ACC112 (cell line): Measurements from ENCODE around the gene PITX3.

Experiments used
- H2AFZ ChIP-seq: fragments of 200-600 bp; sonication (generic); one replicate; pipeline ENCODE4 v1.6.0; 2017; ENCODE audit warnings: antibody characterized with exemption, low read length; ENCODE audit not compliant: unreplicated experiment
- H3K27ac ChIP-seq: fragments of 200-600 bp; sonication (generic); 2 replicates; pipeline ENCODE4 v1.5.1; 2014; ENCODE audit warnings: low read depth, mild to moderate bottlenecking, antibody characterized with exemption, low read length, moderate library complexity
- H3K27me3 ChIP-seq: fragments of 200-600 bp; sonication (generic); 2 replicates; pipeline ENCODE4 v1.6.1; 2014; ENCODE audit warnings: mild to moderate bottlenecking, antibody characterized with exemption, low read length, moderate library complexity, mixed read lengths; ENCODE audit not compliant: insufficient read depth
- H3K36me3 ChIP-seq: fragments of 200-600 bp; sonication (generic); 2 replicates; pipeline ENCODE4 v1.6.1; 2016; ENCODE audit warnings: mild to moderate bottlenecking, antibody characterized with exemption, low read length, moderate library complexity, mixed read lengths; ENCODE audit not compliant: insufficient read depth
- H3K4me1 ChIP-seq: fragments of 200-600 bp; sonication (generic); one replicate; pipeline ENCODE4 v1.6.1; 2016; ENCODE audit warnings: low read length, mixed read lengths; ENCODE audit not compliant: insufficient read depth, unreplicated experiment, control insufficient read depth
- H3K4me3 ChIP-seq: fragments of 200-600 bp; sonication (generic); 2 replicates; pipeline ENCODE4 v1.5.1; 2014; ENCODE audit warnings: mild to moderate bottlenecking, low read depth, low read length
- H3K79me2 ChIP-seq: fragments of 200-600 bp; sonication (generic); one replicate; pipeline ENCODE4 v1.6.0; 2016; ENCODE audit warnings: low read length; ENCODE audit not compliant: control insufficient read depth, unreplicated experiment, insufficient read depth

Gene PITX3

DNA sequence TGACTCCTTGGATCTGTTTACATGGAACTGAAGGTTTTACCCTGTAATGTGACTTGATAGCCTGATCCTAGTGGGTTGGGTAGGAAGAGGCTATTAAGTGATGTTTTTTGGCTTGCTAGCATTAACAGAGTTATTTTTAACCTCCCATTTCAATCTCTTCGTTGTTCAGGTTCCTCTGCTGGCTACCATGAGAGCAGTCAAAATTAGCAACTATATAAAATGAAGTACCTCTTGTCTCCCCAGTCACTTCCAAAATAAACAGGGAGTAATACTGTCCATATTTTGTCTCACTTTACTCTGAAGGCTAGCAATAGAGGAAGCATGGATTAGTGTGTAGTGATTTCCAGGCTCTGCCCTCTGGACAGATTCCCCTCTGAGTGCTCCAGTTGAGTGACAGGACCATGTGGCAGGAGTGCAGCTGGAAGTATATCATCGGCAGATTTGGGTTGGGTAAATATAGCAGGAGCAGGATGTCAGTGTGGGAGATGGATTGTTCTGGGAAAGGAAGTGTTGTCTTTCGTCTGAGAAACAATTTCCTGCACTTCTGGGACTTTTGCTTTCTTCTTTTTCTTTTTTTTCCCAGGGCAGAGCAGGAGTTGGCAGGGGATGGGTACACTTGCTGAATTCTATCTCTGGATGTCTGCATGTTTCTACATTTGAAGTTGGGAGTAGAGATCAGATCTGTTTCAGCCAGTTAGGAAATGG, 39.2 kb upstream of the PITX3 start:
- Histone ChIP-seq H3K27ac (peak overlapping the region; percentile 55), H3K4me1 (peaks cover 17% of the 10 kb centered on the region), H3K4me3 (peak overlapping the region; percentile 65), H3K79me2 (peaks cover 79% of the 10 kb centered on the region), H3K27me3 (no peaks in the 10 kb centered on the region), H3K36me3 (no peaks in the 10 kb centered on the region), H2AFZ (no peak overlapping the region)

DNA sequence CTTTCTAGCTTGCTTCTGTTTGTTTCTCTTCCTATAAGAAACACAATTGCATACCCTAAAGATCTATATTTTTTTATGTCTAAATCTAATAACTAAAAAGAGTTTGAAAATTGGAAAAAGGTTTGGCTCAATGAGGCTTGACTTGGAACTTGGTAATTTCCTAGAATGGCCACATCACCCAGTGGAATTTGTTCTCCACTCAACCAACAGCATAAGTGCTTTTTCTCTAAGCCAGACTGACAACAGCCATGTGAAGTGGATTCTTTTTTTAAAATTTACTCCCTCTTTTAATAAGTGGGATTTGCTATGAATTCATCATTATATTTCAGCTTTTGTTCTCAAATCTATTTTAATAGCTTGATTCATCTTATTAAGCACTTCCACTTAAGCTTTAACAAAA, 37.8 kb upstream of the PITX3 start:
- H3K27ac ChIP-seq: no peak overlapping the region
- no peaks in the 10 kb centered on the region for H3K27me3 ChIP-seq
- H3K4me3 ChIP-seq: no peak overlapping the region
- peaks cover 20% of the 10 kb centered on the region for H3K4me1 ChIP-seq
- no peak overlapping the region for H2AFZ ChIP-seq
- H3K79me2 ChIP-seq: peaks cover 78% of the 10 kb centered on the region
- no peaks in the 10 kb centered on the region for H3K36me3 ChIP-seq

DNA sequence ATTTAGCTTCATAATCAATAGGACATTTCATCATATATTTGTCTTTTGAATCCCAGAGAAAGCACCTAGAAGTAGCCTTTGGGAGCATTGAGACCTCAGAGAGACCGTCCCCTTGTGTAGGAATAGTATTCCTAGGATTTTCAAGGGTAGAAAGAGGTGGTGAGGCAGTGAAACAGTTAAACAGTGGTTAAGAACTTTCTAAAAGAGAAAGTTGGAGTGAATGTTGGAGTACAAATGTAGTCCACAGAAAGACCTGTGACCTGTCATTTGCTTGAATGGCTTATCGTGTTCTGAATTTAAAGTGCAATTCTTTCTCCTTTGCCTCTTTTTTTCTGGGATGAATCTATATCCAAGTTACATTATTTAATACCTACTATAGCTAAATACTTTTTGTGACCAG, 34.0 kb upstream of the PITX3 start:
- H3K4me1 ChIP-seq: peaks cover 24% of the 10 kb centered on the region
- peaks cover 82% of the 10 kb centered on the region for H3K79me2 ChIP-seq
- no peak overlapping the region for H3K27ac ChIP-seq
- H2AFZ ChIP-seq: no peak overlapping the region
- H3K4me3 ChIP-seq: no peak overlapping the region
- H3K27me3 ChIP-seq: no peaks in the 10 kb centered on the region
- no peaks in the 10 kb centered on the region for H3K36me3 ChIP-seq

DNA sequence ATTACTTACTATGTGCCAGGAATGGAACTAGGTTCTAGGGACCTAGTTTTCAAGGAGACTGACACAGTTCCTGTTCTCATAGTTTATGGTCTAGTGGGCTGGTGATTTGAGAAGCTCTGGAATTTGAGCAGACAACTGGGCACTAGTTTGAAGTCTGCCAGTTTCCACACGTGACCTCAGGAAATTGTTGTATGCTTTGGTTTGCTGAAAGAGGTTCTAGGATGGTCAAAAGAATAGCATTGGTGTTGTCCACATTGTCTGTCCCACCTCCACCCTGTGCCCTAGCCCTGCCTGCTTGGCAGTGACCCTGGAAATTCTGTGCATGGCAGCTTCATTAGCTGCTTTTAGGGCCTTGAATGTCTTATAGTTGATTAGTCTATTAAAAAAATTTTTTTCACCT, 32.8 kb upstream of the PITX3 start:
- H3K27ac ChIP-seq: no peak overlapping the region
- no peak overlapping the region for H3K4me3 ChIP-seq
- no peak overlapping the region for H2AFZ ChIP-seq
- no peaks in the 10 kb centered on the region for H3K27me3 ChIP-seq
- no peaks in the 10 kb centered on the region for H3K36me3 ChIP-seq
- peaks cover 76% of the 10 kb centered on the region for H3K79me2 ChIP-seq
- peaks cover 17% of the 10 kb centered on the region for H3K4me1 ChIP-seq

DNA sequence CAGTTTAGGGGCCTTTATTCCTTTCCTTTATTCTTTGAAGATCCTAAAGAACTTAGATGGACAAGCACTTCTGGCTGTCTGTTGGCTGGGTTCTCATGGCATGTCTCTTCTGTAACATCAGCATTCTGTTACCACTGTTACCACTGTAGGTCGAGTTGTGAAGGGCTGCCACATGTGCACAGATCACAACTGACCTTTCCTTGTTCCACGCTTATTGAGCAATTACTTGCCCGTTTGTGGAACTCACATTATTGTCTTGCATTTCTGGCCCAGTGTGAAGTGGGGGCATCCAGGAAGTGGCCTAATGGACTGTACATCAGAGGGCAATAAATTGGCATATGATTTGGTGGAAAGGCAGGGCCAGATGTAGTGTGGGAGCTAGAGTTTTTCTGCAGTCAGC, 27.7 kb upstream of the PITX3 start:
- H2AFZ ChIP-seq: no peak overlapping the region
- no peaks in the 10 kb centered on the region for H3K27me3 ChIP-seq
- H3K36me3 ChIP-seq: no peaks in the 10 kb centered on the region
- H3K4me1 ChIP-seq: peaks cover 43% of the 10 kb centered on the region
- H3K4me3 ChIP-seq: no peak overlapping the region
- peaks cover 71% of the 10 kb centered on the region for H3K79me2 ChIP-seq
- peak overlapping the region; percentile 62 for H3K27ac ChIP-seq

DNA sequence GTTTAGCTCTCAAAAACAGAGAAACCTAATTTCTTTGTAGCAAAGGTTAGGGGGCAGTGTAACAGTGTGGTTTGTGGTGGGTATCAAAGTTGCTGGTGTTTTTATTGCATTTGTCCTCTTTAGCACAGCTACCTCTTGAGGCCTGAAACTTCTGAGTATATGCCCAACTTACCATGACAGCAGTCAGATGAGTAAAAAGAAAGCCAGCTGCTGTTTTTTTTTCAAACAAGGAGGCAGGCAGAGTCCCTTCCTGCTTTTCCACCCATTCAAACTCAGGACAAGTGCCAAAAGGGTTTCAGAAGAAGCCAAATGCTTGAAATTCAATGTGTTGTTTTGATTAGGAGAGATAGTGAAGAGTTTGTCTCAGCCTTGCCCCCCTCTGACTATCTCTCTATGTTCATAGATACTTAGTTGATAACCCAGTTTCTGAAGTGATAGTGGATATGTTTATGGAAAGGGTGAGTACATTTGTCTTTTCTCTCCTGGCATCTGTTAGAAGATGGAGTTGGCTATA, 27.1 kb upstream of the PITX3 start:
- Histone ChIP-seq H3K36me3 (no peaks in the 10 kb centered on the region), H3K79me2 (peaks cover 71% of the 10 kb centered on the region), H3K27ac (peak overlapping the region; percentile 62), H2AFZ (no peak overlapping the region), H3K4me3 (peak overlapping the region; percentile 32), H3K27me3 (no peaks in the 10 kb centered on the region), H3K4me1 (peaks cover 38% of the 10 kb centered on the region)

DNA sequence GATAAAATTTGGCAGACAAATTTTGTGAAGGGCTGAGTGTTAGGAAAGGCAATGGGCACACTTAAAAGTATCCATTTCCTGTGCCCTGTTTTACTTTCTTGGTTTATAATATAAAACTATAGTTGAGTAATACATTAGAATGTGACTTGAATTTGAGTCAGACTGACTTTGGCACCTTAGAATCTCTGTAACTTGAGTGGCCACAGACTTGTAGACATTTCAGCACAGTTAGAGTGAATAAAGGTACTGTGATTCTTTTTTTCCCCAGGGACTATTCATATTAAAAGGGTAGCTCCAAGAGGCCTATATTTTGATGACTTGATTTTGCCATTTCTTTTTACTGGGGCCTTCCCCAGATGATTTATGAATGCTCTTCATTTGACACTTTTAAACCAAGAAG, 26.4 kb upstream of the PITX3 start:
- H3K79me2 ChIP-seq: peaks cover 71% of the 10 kb centered on the region
- no peak overlapping the region for H2AFZ ChIP-seq
- H3K36me3 ChIP-seq: no peaks in the 10 kb centered on the region
- H3K4me3 ChIP-seq: peak overlapping the region; percentile 32
- H3K27me3 ChIP-seq: no peaks in the 10 kb centered on the region
- H3K4me1 ChIP-seq: peaks cover 43% of the 10 kb centered on the region
- peak overlapping the region; percentile 62 for H3K27ac ChIP-seq

DNA sequence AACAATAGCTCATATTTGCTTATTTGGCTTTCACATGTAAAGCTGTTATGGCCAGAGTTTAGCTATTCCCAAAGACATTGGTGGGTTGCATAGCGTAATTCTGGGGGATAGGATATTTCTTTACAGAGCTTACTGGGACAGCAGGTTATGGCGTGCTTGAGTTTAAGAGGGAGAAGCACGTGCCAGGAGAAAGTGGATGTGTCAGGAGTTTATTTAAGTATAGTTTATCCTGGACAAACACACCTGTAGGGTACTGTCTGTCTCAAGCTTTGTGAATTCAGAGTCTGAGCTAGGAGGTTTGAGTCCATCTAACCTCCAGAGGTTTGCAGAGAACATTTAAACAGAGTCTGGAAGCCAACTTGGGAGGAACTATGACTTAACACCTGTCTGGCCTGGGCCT, 25.4 kb upstream of the PITX3 start:
- peaks cover 6% of the 10 kb centered on the region; the same call in 1 of the 2 replicates for H3K36me3 ChIP-seq
- H3K4me1 ChIP-seq: peaks cover 53% of the 10 kb centered on the region
- H2AFZ ChIP-seq: no peak overlapping the region
- no peaks in the 10 kb centered on the region for H3K27me3 ChIP-seq
- no peak overlapping the region for H3K4me3 ChIP-seq
- peak overlapping the region; percentile 22 for H3K27ac ChIP-seq
- peaks cover 67% of the 10 kb centered on the region for H3K79me2 ChIP-seq

DNA sequence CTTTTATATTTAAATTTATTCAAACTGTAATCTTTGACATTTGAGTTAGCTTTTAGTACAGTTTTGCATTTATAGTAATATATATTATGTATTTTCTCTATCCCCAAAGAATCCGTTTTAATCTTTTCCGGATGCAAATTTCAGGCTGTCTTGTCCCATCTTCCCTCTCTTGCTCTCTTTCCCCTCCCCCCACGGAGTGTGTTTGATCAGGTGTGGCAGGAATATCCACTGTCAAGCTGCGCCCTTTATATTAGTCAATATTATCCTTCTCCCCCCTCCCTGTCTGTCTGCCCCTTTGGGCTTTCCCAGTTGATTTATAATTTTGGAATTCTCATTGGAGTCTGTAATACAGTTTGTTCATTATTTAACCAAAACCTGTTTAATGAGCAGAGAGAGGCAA, 23.1 kb upstream of the PITX3 start:
- peaks cover 18% of the 10 kb centered on the region for H3K36me3 ChIP-seq

DNA sequence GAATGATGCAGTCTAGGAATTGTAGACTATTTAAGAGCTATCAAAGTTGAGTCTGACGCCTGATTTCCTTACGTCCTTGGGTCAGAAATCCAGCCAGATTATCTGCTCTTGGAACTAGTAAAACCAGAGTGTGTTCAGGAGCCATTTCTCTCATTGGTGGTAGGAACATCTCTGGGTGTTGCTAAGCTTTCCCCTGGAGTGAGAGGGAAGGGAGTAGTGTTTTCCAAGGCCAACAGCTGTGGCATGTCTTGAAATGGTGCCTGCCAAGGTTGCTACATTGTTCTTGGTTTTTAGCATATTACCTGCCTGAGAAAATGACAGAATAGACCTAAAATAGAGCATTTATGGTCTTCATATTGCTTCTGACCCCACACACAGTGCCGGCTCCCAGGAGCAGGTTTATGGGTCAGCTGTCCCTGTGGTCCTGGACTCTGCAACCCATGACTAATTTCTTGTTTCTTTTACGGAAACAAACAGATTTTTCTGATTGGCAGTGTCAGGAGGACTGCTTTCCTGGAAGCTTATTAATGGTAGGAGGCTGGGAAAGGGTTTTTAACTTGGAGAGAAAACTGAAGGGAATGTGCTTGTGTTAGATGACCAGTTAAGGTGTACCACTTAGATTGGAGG, 21.5 kb upstream of the PITX3 start:
- Histone ChIP-seq H3K27me3 (no peaks in the 10 kb centered on the region), H3K4me3 (no peak overlapping the region), H3K4me1 (peaks cover 43% of the 10 kb centered on the region), H3K79me2 (peaks cover 67% of the 10 kb centered on the region), H3K27ac (0 out of 2 replicates have a peak overlapping the region, but pooled peaks have one; percentile 10), H3K36me3 (peaks cover 21% of the 10 kb centered on the region), H2AFZ (no peak overlapping the region)

More for the DNA sequence above, 23.1 kb upstream of the PITX3 start:
- no peak overlapping the region for H2AFZ ChIP-seq
- no peaks in the 10 kb centered on the region for H3K27me3 ChIP-seq
- H3K4me3 ChIP-seq: no peak overlapping the region
- H3K79me2 ChIP-seq: peaks cover 64% of the 10 kb centered on the region
- peaks cover 58% of the 10 kb centered on the region for H3K4me1 ChIP-seq
- no peak overlapping the region for H3K27ac ChIP-seq

DNA sequence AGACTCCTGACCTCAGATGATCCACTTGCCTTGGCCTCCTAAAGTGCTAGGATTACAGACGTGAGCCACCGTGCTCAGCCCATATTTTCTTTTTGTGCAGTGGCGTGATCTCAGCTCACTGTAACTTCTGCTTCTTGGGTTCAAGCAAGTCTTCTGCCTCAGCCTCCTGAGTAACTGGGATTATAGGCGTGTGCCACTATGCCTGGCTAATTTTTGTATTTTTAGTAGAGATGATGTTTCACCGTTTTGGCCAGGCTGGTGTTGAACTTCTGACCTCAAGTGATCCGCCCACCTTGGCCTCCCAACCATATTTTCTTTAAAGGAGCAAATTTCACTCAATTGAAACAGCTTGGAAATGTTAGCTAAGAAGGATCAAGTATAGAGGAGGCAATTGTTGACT, 20.5 kb upstream of the PITX3 start:
- Histone ChIP-seq H3K4me1 (peaks cover 35% of the 10 kb centered on the region), H3K4me3 (no peak overlapping the region), H2AFZ (no peak overlapping the region), H3K79me2 (peaks cover 76% of the 10 kb centered on the region), H3K27ac (peak overlapping the region; percentile 10; the same call in 1 of the 2 replicates), H3K27me3 (no peaks in the 10 kb centered on the region), H3K36me3 (peaks cover 21% of the 10 kb centered on the region)
